MV-4-11 (cell line): ENCODE data around the gene MAN1C1.

Source experiments
- DNase-seq: peaks from one replicate; lab custom pipeline; 2025; lab: John Stamatoyannopoulos, UW

MAN1C1 gene

DNA sequence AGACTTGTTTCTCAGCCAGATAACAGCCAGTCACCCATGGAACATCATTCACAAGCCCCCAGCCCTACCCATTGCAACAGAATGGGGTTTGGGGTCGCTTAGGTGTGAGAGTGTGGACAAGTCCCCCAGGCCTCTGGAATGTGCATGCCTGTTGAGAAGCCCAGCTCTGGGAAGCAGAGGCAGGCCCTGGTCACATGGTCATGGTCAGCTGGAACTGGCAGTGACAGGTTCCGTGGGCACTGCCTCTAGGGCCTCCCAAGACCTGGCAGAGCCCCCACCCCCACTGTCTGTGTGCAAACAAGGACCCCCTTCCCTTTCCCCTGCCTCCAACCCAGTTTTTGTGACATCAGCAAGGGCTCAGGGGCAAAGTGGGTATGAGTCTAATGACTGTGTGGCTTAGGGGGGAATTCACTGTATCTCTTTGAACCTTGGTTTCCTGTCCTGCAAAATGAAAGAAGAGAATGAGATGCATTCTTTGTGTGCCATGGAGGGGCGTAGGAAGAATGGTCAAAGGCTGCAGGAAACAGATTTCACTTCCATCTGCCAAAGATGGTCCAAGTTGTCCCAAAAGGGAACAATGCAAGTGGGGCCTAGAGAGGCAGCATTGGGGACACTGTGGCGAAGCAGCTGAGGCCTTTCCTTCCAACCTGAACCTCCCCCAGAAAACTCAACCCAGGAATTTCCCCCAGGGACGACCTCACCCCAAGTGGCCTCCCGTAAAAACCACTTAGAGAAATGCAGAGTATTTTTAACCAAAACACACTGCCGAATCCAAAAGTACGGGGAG lies 148.7 kb downstream of the MAN1C1 start:
- no peak for DNase-seq

DNA sequence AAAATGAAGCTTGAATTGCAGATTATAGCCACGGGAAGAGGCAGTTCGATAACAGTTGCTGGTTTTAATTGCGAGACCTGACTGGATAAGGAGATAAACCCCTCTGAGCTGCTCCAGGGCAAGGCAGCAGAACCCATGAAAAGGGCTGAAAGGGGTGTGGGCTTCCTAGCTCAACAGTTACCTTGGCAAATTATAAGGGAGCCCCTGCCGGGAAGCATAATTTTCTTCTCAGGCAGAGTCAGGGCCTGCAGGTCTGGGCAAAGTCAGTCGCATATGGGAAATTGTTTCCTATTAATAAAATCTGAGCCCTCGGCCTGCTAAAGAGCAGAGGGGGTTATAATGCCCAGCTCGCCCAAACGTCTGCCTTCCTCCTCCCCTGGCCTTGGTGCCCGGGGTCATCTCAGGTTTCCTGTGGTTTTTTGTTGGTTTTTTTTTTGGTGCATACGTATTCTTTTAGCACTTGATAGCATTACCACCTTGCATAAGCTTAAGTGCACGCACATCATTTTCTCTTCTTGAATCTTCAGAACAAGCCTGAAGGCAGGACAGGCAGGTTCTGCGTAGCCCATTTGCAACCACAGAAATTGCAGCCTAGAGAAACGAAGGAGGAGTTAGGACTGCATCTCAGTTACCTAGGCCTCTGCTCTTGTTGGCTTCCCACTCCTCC lies 149.5 kb downstream of the MAN1C1 start:
- no peak for DNase-seq

DNA sequence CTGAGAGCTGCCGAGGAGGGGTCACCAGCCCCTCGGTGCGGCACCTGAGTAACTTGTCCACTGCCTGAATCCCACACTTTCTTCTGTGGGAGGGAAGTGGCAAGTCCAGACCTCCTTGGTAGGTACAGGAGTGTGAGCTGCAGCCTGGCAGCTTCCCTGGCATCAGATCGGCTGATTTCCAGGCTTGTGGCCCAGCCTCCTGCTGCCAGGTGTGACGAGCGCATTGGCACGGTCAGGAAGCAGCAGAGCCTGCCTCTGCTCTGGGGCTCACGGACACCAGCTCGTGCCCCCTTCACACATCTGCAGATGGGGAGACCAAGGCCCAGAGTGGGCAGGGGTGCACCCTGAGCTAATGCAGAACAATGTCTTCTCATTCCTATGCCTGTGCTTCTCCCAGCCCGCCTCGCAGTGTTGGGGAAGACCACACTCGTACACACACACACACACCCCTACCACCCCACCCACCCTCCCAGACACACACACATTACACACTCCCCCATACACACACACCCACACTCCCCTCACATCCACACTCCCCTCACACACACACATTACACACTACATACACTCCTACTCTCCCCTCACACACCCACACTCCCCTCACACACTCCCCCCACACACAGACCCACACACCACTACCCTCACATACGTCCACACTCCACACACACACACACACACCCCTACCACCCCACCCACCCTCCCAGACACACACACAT lies 150.3 kb downstream of the MAN1C1 start:
- DNase-seq = no peak

DNA sequence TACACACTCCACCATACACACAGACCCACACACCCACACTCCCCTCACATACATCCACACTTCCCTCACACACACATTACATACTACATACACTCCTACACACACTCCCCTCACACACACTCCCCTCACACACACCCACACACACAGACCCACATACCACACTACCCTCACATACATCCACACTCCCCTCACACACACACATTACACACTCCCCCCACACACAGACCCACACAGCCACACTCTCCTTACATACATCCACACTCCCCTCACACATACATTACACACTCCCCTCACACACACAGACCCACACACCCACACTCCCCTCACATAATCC lies 150.8 kb downstream of the MAN1C1 start:
- DNase-seq = no peak

DNA sequence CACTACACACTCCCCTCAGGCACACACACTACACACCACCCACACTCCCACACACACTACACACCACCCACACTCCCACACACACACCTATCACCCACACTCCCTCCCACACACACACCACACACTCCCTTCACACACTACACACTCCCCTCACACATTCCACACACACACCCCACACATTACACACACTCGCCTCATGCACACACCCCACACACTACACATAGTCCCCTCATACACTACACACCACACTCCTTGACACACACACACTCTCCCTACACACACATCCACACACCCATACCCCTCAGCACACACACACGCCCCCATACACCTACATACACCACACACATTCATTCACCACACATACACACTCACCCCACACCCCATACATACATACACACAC lies 152.4 kb downstream of the MAN1C1 start:
- DNase-seq = no peak

DNA sequence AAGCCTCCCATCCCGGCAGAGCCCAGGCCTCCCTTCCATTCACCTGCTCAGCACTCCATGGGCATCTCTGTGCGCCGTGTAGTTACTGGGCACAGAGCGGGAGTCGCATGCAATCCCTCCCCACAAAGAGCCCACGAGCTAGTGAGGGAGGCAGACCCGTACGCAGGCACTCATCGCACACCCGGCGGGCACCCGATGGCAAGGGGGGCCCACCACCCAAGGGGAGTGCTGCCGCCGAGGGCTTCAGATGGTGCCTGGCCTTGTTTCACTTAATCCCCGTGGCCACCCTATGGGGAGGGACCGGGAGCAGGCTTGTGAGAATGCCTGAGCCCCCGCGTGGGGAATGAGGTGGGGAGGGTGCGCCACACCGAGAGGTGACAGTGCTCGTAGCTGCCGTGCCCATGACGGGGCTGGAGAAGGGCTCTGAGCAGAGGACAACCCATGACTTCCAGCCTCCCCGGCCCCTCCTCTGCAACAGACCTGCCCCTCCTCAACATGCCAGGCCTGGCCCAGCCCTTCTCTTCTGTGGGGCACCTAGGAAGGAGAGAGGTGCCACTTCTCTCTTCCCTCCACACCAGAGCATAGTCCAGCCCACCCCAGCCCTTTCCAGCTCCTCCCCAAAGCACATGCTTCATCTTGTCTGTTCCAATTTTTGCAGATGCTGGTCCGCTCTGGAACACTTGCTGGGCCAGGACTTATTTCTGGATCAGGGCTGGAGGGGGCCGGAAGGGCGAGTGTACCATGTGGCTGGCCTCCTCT lies 153.2 kb downstream of the MAN1C1 start:
- DNase-seq = no peak

DNA sequence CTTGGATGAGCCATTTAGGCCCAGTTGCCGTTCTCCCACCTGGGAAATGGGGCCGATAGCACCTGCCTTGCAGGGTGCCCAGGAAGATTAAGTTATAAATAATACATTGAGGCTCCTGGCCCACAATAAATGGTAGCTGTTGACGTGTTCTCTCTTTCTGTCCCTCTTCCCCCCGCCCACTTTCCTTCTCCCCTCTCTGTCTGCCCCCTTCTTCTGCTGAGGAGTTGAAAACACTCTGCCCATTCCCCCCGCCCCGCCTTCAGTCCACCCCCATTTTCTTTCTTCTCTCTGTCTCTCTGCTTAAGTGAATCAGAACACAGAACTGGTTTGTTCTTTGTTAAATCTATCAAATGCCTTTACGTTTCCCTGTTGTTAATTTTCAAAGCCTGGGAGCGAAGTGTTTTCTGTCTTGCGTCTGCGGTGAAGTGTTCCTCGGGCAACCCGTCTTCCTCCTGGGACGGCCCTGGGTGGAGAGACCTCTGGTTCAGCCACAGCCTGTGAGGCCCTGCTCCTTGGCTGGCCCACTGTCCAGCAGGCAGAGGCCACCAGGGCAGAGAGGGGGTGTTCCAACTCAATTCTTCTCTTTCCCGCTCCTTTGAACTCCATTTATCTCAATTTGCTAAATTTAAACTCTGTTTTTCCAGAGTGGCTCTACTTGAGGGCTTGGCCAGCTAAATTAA lies 154.1 kb downstream of the MAN1C1 start:
- DNase-seq = no peak

DNA sequence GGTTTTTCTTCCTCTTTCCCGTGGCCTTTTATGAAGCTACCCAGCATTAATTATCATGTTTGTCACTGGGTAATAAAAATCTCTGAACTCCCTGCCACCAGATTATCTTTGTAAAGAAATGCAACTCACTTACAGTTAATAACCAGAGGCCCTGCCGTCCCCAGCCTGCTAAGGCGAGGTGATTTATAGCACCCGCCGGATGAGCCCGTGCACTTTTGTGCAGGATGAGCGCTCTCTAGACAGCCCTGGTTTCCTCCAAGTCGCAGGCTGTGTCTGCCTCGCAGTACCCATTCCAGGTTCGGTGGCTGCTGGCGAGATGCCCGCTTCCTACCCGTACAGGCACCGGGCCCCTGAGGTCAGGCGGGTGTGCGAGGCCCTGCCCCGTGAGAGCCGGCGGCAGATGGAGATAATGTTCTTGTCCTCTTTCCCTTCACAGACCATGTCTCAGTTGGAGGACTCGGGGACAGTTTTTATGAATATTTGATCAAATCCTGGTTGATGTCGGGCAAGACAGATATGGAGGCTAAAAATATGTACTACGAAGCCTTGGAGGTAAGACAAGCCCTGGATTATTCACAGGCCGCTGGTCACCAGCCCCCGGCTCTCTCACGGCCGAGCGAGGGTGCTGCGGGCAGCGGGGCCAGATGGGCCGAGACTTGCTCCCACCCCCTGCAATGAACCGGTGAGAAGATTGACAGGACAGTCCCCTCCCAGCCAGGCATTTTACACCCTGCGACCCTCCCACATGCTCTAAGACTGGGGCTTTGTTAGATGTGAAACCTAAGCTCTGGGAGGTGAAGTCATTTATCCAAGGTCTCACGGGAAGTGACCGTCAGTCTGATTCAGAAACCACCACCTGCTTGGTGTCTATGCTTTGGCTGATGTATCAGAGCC lies 154.9 kb downstream of the MAN1C1 start:
- peak; percentile 48 for DNase-seq

DNA sequence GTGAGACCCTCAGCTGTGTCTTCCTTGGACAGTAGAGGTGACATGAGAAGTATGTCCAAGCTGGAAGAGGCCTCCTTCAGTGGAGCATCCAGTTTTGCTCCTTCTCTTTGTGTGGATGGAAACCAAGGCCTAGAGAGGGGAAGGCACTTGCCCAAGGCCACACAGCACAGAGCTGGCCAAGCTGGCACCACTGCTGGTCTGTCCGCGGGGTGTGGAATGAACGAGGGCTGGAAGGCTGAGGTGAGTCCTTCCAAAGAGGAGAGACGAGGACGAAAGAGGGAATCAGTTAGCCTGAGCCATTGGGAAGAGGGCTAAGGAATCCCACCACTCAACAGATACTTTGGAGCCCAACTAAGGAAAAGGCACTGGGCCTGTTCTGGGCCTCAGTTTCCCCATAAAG lies 155.6 kb downstream of the MAN1C1 start:
- no peak for DNase-seq

DNA sequence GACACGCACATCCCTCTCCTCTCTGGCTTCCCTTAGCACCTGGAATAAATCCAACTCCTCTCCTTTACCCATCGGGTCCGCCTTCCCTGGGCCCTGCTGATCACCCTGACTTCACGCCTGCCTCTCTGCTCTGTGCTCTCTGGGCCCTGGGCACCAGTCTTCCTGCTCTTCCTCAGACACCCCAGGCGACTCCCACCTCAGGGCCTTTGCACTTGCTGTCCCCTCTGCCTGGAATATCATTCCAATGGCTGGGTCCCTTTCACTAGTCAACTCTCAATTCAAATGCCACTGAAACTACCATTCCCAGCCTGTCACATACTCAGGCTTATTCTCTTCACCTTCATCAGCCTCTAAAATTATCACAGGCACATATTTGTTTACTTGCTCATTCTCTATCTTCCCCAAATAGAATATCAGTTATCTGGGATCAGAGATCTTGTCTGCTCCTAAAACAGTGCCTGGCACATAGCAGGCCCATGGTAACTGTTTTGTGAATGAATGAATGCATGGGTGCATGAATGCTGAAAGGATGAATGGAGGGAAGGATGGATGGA lies 156.2 kb downstream of the MAN1C1 start:
- no peak for DNase-seq

DNA sequence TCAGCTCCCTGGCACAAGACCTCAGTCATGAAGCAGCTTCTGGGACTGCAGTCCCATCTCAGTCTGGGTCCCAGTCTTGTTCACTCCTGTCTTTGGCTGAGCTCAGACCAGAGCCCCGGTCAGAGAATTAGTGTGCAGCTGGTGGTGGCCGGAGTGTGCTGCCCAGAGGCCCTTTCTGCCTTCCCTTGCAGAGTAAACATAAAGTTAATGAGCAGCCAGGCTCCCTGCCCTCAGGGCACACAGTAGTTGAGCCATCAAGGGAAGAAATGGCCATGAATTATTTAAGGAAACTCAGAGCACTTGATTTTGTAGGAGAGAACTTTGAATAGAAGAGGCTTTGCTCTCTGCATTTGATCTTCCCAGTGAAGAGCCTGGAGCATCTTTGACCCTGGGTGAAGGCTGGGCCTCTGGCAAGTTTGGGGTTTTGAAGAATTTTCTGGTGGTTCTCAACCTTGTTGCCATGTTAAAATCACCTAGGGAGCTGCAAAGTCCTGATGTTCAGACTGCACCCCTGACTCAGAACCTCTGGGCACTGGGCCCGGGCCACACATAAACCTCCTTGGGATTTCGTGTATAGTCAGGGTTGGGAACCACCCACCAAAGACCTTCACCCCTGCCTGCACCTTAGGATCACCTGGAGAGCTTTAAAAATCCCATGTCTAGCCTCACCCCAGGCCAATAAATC lies 157.0 kb downstream of the MAN1C1 start:
- no peak for DNase-seq

DNA sequence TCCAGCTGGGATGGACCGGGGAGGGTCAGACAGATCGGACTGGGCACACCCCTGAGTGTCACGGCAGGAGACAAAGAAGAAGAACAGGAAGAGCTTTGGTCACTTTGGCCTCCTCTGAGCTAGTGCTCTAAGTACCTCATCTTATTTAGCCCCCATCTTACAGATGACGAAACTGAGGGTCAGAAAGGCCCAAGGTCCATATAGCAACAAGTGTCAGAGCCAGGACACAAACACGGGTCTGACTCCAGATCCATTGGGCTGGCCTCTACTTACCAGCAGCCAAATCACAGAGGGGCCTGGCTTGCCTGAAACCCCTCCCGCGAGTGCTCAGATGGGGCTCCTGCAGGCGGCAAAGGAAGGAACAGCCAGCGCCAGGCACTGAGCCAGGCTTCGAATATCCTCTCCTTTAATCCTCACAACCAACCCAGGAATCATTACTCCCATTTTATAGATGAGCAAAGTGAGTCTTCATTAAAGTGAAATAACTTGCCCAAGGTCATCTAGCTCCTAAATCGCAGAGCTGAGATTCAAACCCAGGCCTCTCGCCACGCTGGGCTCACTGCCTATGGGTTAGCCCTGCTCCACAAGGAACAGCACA lies 157.7 kb downstream of the MAN1C1 start:
- no peak for DNase-seq

DNA sequence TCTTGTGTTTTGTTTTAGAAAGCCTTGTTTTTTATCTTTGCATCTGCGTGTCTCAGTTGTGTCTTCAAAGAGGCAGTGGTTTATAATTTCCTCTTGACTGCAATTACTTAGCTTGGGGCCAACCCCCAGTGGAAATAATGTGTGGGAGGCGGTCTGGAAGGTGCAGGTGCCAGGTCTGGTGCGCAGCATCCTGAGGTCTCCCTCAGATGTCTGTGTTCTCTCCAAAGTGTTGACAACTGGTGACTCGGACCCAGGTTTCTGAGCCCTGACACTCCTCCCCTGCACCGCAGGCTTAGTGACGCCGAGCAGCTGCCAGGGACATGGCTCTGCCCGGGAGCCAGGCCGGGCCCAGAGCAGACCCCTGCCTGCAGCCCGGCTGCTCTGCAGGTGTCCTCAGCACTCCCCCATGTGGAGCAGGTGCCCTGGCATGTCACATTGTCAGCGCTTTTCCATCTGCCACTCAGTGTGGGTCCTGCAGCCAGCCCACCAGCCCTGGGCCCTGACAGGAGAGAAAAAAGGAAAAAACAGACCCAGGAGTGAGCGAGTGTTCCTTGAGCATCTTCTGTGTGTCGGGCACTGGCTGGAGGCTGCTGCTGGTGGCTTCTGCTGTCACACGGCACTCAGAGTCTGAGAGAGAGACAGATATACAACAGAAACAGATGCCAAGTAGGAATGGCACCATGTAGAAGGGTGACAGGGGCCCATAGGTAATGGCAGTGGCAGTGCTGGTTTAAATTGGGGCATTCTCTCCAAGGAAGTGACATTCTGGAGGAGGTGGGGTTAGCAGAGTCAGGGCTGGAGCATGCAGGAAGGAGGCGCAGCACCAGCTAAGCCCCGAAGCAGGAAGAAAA lies 158.6 kb downstream of the MAN1C1 start:
- DNase-seq = no peak

DNA sequence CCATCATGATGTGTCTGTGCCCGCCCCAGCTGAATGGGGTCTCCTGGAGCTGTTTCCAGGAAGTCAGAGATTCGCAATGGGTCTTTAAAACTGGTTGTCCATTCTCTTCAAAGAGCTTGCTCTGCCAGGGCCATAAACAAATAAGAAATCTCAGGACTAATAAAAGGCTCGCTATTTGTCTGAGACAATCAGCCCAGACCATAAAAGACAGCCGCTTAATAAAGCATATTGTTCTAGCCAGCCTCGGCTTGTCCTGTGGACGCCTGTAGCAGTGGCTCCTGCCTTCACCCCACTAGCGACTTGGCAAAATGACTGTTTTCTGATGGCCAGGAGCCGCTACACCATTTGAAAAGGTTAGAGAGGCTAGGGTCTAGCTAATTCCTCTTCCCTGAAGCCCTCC lies 162.8 kb downstream of the MAN1C1 start:
- DNase-seq = no peak

DNA sequence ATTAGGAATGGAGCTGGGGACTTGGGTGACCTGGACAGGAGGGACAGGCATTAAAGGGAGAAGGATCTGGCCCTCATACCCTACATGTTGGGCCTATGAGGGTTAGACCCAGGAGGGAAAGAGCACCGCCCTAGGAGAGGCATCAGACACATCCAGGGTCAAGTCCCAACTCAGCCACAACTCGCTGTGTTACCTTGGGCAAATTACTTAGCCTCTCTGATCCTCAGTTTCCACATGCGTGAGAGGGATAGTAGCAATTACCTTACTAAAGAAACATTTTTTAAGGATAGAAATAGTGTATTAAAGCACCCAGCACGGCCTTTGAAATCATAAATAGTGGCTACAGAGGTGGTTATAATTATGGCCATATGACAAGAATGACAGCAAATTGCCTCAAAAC lies 163.3 kb downstream of the MAN1C1 start:
- no peak for DNase-seq

DNA sequence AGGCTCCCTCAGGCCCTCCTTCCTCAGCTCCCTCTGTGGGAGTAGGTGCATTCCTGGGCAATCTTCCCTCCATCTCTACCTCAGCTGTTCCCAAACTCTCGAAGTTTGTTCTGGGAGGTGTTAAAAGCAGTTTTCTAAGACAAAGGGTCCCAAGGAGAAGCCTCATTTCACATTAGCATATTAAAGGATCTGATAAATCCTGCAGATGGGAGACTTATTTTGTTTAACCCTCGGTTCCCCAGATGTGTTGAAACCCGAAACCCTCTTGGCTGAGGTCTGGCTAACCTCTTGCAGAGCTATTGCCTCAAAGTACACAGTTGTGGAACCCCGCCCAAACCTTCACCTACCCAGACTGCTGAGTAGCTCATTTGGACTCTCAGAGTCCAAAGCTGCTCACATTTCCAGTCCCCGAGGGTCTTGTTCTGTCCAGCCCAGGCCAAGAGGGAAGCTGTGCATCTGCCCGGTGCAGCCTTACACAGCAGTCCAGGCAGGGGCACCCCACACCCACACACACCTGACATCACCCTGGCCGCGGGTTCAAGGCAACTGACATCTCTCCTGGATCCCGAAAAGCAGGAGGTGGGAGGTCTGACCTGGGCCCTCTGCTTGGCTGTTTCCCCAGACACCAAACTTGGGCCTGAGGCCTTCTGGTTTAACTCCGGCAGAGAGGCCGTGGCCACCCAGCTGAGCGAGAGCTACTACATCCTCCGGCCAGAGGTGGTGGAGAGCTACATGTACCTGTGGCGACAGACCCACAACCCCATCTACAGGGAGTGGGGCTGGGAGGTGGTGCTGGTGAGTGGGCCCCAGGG lies 163.9 kb downstream of the MAN1C1 start:
- DNase-seq = no peak

DNA sequence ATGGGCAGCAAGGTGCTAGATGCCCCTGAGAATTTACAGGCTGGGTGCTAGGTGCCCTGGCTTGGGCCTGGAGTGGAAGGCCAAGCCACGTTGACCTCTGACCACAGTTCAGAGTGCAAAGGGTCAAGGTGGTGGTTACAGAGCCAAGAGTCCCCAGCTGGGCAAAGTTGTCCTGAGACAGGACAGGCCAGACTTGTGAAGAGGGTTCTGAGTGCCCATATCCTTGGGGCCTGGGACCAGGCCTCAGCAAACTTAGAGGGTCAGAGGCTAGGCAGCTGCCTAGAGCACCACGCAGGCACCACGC lies 164.5 kb downstream of the MAN1C1 start:
- DNase-seq = no peak

DNA sequence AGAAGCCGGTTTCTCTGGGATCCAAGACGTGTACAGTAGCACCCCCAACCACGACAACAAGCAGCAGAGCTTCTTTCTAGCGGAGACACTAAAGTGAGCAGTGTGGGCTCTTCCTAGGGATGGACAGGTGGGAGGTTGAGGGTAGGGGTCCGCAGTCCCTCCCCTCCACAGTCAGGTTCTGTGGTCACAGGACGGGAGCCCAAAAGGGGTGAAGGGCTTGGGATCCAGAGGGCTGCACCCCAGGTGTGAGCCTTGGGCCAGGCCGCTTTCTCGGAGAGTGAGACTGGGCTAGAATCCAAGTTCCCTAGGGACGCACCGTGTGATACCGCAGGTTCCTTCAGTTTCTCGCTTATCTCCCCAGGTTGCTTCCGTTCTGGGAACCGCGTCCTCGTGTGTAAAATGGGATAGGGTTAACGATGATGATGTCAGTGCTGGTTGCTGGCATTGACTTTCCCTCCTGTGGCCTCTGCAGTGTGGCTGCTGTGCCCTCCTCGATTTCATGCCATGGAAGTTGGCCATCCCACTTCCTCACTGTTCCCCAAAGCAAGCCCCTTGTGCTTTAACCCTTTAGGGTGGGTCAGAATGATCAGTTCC lies 166.1 kb downstream of the MAN1C1 start:
- DNase-seq = no peak
